NCI-H146 (cell line): Measurements from ENCODE around the gene KATNA1.
"Not testable (repeated sequence)": the region's sequence is repeated elsewhere in the genome, so short reads cannot be mapped to it uniquely, and the experiment has no call there.

Experiments used
- DNase-seq: peaks from one replicate; lab custom pipeline; 2025; lab: John Stamatoyannopoulos, UW

Gene KATNA1

GRCh38 chr6:149648148-149649145 is at the start of gene KATNA1:
Gene KATNA1, minus strand, starts transcription at chr6:149648714. Its CDS starts 10,167 bp downstream, at chr6:149638547.
- DNase-seq: peak; percentile 98

GRCh38 chr6:149698175-149698574 is 49.7 kb upstream of the KATNA1 start:
- no peak for DNase-seq

- no peak for DNase-seq
Measured at GRCh38 chr6:149696901-149697300, 48.4 kb upstream of the KATNA1 start.

- peak; percentile 53 for DNase-seq
Measured at GRCh38 chr6:149694921-149695320, 46.4 kb upstream of the KATNA1 start.

GRCh38 chr6:149691201-149691600 is 42.7 kb upstream of the KATNA1 start:
- no peak for DNase-seq

GRCh38 chr6:149686230-149686629 is 37.7 kb upstream of the KATNA1 start:
- no peak for DNase-seq

- DNase-seq: no peak
Measured at GRCh38 chr6:149683256-149683859, 34.8 kb upstream of the KATNA1 start.

- not testable (repeated sequence) for DNase-seq
Measured at GRCh38 chr6:149681845-149682244, 33.3 kb upstream of the KATNA1 start.

- no peak for DNase-seq
Measured at GRCh38 chr6:149681209-149681608, 32.7 kb upstream of the KATNA1 start.

- DNase-seq: no peak
Measured at GRCh38 chr6:149680503-149680902, 32.0 kb upstream of the KATNA1 start.

GRCh38 chr6:149672265-149672664 is 23.8 kb upstream of the KATNA1 start:
- DNase-seq: not testable (repeated sequence)

- no peak for DNase-seq
Measured at GRCh38 chr6:149660028-149660427, 11.5 kb upstream of the KATNA1 start.

- no peak for DNase-seq
Measured at GRCh38 chr6:149657441-149657840, 8.9 kb upstream of the KATNA1 start.

- no peak for DNase-seq
Measured at GRCh38 chr6:149651056-149651455, 2.5 kb upstream of the KATNA1 start.

- no peak for DNase-seq
Measured at GRCh38 chr6:149646599-149646998, 1.9 kb downstream of the KATNA1 start.

GRCh38 chr6:149642829-149643580 is 5.5 kb downstream of the KATNA1 start:
- no peak for DNase-seq

- no peak for DNase-seq
Measured at GRCh38 chr6:149636124-149636523, 12.4 kb downstream of the KATNA1 start.

GRCh38 chr6:149634315-149634714 is 14.2 kb downstream of the KATNA1 start:
- no peak for DNase-seq

- no peak for DNase-seq
Measured at GRCh38 chr6:149628875-149629510, 19.5 kb downstream of the KATNA1 start.

- no peak for DNase-seq
Measured at GRCh38 chr6:149627672-149628071, 20.8 kb downstream of the KATNA1 start.

- DNase-seq: no peak
Measured at GRCh38 chr6:149615805-149616204, 32.7 kb downstream of the KATNA1 start.

GRCh38 chr6:149614337-149614736 is 34.2 kb downstream of the KATNA1 start:
- no peak for DNase-seq
